Vagina (tissue), 2 donors: ENCODE results near the gene SLC1A2. TPM values are rescaled to one million over a fixed set of nuclear protein-coding genes. Genes with fewer than 3 reads are reported as not detected.

Source experiments
- DNase-seq, 2 donors: peaks; one replicate each; pipeline ENCODE4 v3.0.0-alpha.2; 2017; ENCODE audit errors: extremely low spot score in 2 of 2
- H3K27ac ChIP-seq: fragments of 200-600 bp; sonication (generic); one replicate; pipeline ENCODE4 v1.5.1; 2019
- H3K27me3 ChIP-seq: fragments of 200-600 bp; sonication (generic); one replicate; pipeline ENCODE4 v1.5.1; 2019
- H3K36me3 ChIP-seq, 2 donors: fragments of 200-600 bp; sonication (generic); one replicate each; pipeline ENCODE4 v1.5.1; 2017 to 2019
- H3K4me1 ChIP-seq: fragments of 200-600 bp; sonication (generic); one replicate; pipeline ENCODE4 v1.5.1; 2019
- H3K4me3 ChIP-seq, 2 donors: fragments of 200-600 bp; sonication (generic); 1 replicate in 1 of 2; 2 replicates in 1 of 2; pipeline ENCODE4 v1.5.1; 2016 to 2019
- H3K9me3 ChIP-seq: fragments of 200-600 bp; sonication (generic); one replicate; pipeline ENCODE4 v1.5.1; 2019
- CTCF ChIP-seq, 3 experiments: fragments of 450-650 bp in 2 of 3; fragments of 200-600 bp in 1 of 3; sonication (generic) in 1 of 3; IDR thresholded peaks; one replicate each; pipeline ENCODE4 v1.5.1; 2017 to 2019; ENCODE audit warnings: antibody characterized with exemption in 3 of 3, mild to moderate bottlenecking in 2 of 3, moderate library complexity in 2 of 3
- POLR2A ChIP-seq, 2 donors: fragments of 450-650 bp; IDR thresholded peaks; one replicate each; pipeline ENCODE4 v1.6.1; 2017; ENCODE audit warnings: antibody characterized with exemption in 2 of 2, mild to moderate bottlenecking in 2 of 2, moderate library complexity in 2 of 2
- POLR2AphosphoS5 ChIP-seq, 2 donors: sonication (generic); formaldehyde crosslinking; IDR thresholded peaks; one replicate each; pipeline ENCODE4 v1.9.0; 2017; ENCODE audit warnings: antibody characterized with exemption in 2 of 2, mild to moderate bottlenecking in 2 of 2, low read depth in 1 of 2; ENCODE audit not compliant: insufficient read depth in 1 of 2
- intact Hi-C: fragments of 100-400 bp; cut with DNase I; formaldehyde crosslinking; loops from one replicate; pipeline ENCODE4 v1.15.1; 2023
- total RNA-seq: library from RNA; depleted of rRNA; stranded (reverse); fragments of >200 nt; gene quantifications from one replicate; pipeline ENCODE4 v1.2.3, GENCODE V29; 2016

The SLC1A2 gene
- total RNA-seq, 1 donor from 2014 or later = 4.7 TPM

- peak in 1 of 2 donors; percentile 10 for DNase-seq
- intact Hi-C loops = no loop called here
Measured at GRCh38 chr11:35389112-35389511, 30.2 kb downstream of the SLC1A2 start.

GRCh38 chr11:35388061-35388460, 31.3 kb downstream of the SLC1A2 start:
- no peaks in the 10 kb centered on the region for H3K9me3 ChIP-seq
- DNase-seq = no peak
- no peak overlapping the region for H3K4me3 ChIP-seq
- H3K4me1 ChIP-seq = peaks cover 32% of the 10 kb centered on the region
- H3K27ac ChIP-seq = peak overlapping the region; percentile 11
- intact Hi-C loops = no loop called here
- TF ChIP-seq CTCF (IDR thresholded peaks at IDR 0.05) (no peak), POLR2A (IDR thresholded peaks at IDR 0.05) (no peak), POLR2AphosphoS5 (IDR thresholded peaks at IDR 0.05; ENCODE audit: insufficient read depth in 1 of 2, low read depth in 1 of 2) (no peak)
- no peaks in the 10 kb centered on the region for H3K27me3 ChIP-seq
- H3K36me3 ChIP-seq = no peaks in the 10 kb centered on the region

More at GRCh38 chr11:35389112-35389511, 30.2 kb downstream of the SLC1A2 start:
- Histone ChIP-seq H3K27me3 (no peaks in the 10 kb centered on the region), H3K9me3 (no peaks in the 10 kb centered on the region), H3K27ac (peak overlapping the region; percentile 33), H3K4me1 (peaks cover 32% of the 10 kb centered on the region), H3K4me3 (no peak overlapping the region), H3K36me3 (no peaks in the 10 kb centered on the region)
- TF ChIP-seq POLR2AphosphoS5 (IDR thresholded peaks at IDR 0.05; ENCODE audit: insufficient read depth in 1 of 2, low read depth in 1 of 2) (no peak), POLR2A (IDR thresholded peaks at IDR 0.05) (no peak), CTCF (IDR thresholded peaks at IDR 0.05) (no peak)

GRCh38 chr11:35387111-35387982, 32.0 kb downstream of the SLC1A2 start:
- H3K36me3 ChIP-seq = no peaks in the 10 kb centered on the region
- DNase-seq = peak in 1 of 2 donors; percentile 34
- H3K27ac ChIP-seq = peak overlapping the region; percentile 11
- no peaks in the 10 kb centered on the region for H3K27me3 ChIP-seq
- TF ChIP-seq CTCF (IDR thresholded peaks at IDR 0.05) = no peak
- no peak for TF ChIP-seq POLR2A (IDR thresholded peaks at IDR 0.05)
- no peak for TF ChIP-seq POLR2AphosphoS5 (IDR thresholded peaks at IDR 0.05; ENCODE audit: insufficient read depth in 1 of 2, low read depth in 1 of 2)
- no peaks in the 10 kb centered on the region for H3K9me3 ChIP-seq
- intact Hi-C loops = no loop called here
- H3K4me3 ChIP-seq = no peak overlapping the region
- H3K4me1 ChIP-seq = peaks cover 27% of the 10 kb centered on the region

- no peak for TF ChIP-seq POLR2AphosphoS5 (IDR thresholded peaks at IDR 0.05; ENCODE audit: insufficient read depth in 1 of 2, low read depth in 1 of 2)
- no peak for TF ChIP-seq CTCF (IDR thresholded peaks at IDR 0.05)
- no peak for TF ChIP-seq POLR2A (IDR thresholded peaks at IDR 0.05)
- intact Hi-C loops = no loop called here
- no peaks in the 10 kb centered on the region for H3K27me3 ChIP-seq
Measured at GRCh38 chr11:35383953-35384352, 35.4 kb downstream of the SLC1A2 start.

More at GRCh38 chr11:35383953-35384352, 35.4 kb downstream of the SLC1A2 start:
- Histone ChIP-seq H3K27ac (no peak overlapping the region), H3K9me3 (no peaks in the 10 kb centered on the region), H3K4me1 (no peaks in the 10 kb centered on the region), H3K4me3 (no peak overlapping the region), H3K36me3 (no peaks in the 10 kb centered on the region)
- DNase-seq = no peak
